Kidney epithelial cell (primary cell): Measurements from ENCODE around the gene KLHL29. TPM values are rescaled to one million over a fixed set of nuclear protein-coding genes. Genes with fewer than 3 reads are reported as not detected.

ENCODE experiments used
- DNase-seq: peaks from one replicate; pipeline ENCODE4 v3.0.0-alpha.2; 2010; ENCODE audit warnings: low read depth
- H3K27me3 ChIP-seq: 2 replicates; pipeline ENCODE4 v1.6.0; 2011; ENCODE audit warnings: low read length; ENCODE audit not compliant: control insufficient read depth, insufficient read depth
- H3K36me3 ChIP-seq: 2 replicates; pipeline ENCODE4 v1.5.1; 2011; ENCODE audit warnings: low read length; ENCODE audit not compliant: control insufficient read depth, insufficient read depth
- H3K4me3 ChIP-seq: 2 replicates; pipeline ENCODE4 v1.5.1; 2011; ENCODE audit warnings: low read depth, mild to moderate bottlenecking, control low read depth, low read length
- CTCF ChIP-seq: IDR thresholded peaks from 2 replicates; pipeline ENCODE4 v1.5.1; 2011; ENCODE audit warnings: mild to moderate bottlenecking, moderate library complexity, low read length, control low read depth, inconsistent platforms; ENCODE audit not compliant: insufficient read depth, poor library complexity, severe bottlenecking
- total RNA-seq: library from RNA; depleted of rRNA; stranded (reverse); fragments of >200 nt; gene quantifications from 2 replicates; pipeline ENCODE4 v1.2.3, GENCODE V29; 2015

KLHL29 gene
- total RNA-seq, 1 donor from 2014 or later: 12.4 TPM

GRCh38 chr2:23614701-23615100 is 229.7 kb downstream of the KLHL29 start:
- no peak for TF ChIP-seq CTCF
- Histone ChIP-seq H3K27me3 (no peaks in the 10 kb centered on the region), H3K4me3 (no peak overlapping the region), H3K36me3 (no peaks in the 10 kb centered on the region)
- DNase-seq: no peak

GRCh38 chr2:23615216-23616020 is 230.4 kb downstream of the KLHL29 start:
- DNase-seq: no peak
- Histone ChIP-seq H3K4me3 (no peak overlapping the region), H3K27me3 (no peaks in the 10 kb centered on the region), H3K36me3 (no peaks in the 10 kb centered on the region)
- TF ChIP-seq CTCF: no peak

GRCh38 chr2:23616630-23617029 is 231.7 kb downstream of the KLHL29 start:
- DNase-seq: no peak
- H3K27me3 ChIP-seq: no peaks in the 10 kb centered on the region
- no peak for TF ChIP-seq CTCF
- H3K4me3 ChIP-seq: no peak overlapping the region
- H3K36me3 ChIP-seq: no peaks in the 10 kb centered on the region

GRCh38 chr2:23617167-23617810 is 232.3 kb downstream of the KLHL29 start:
- no peak overlapping the region for H3K4me3 ChIP-seq
- DNase-seq: no peak
- TF ChIP-seq CTCF: peak; percentile 38
- H3K27me3 ChIP-seq: no peaks in the 10 kb centered on the region
- no peaks in the 10 kb centered on the region for H3K36me3 ChIP-seq

- H3K27me3 ChIP-seq: no peaks in the 10 kb centered on the region
- no peak for DNase-seq
- H3K36me3 ChIP-seq: no peaks in the 10 kb centered on the region
- no peak for TF ChIP-seq CTCF
- no peak overlapping the region for H3K4me3 ChIP-seq
Observed at GRCh38 chr2:23617811-23618215, 232.8 kb downstream of the KLHL29 start.

- no peak for TF ChIP-seq CTCF
- H3K27me3 ChIP-seq: no peaks in the 10 kb centered on the region
- no peaks in the 10 kb centered on the region for H3K36me3 ChIP-seq
- H3K4me3 ChIP-seq: no peak overlapping the region
- DNase-seq: no peak
Observed at GRCh38 chr2:23618265-23618664, 233.3 kb downstream of the KLHL29 start.
